K562 (cell line): Measurements from ENCODE around the gene RAB3D. TPM values are rescaled to one million over a fixed set of nuclear protein-coding genes. Genes with fewer than 3 reads are reported as not detected.

Experiments
- CXXC5 ChIP-seq: fragments of 250-450 bp; sonication (Bioruptor Pico); IDR thresholded peaks from 2 replicates; pipeline ENCODE4 v1.8.0; 2022; ENCODE audit warnings: inconsistent platforms, mild to moderate bottlenecking, moderate library complexity
- E2F5 ChIP-seq: sonication (generic); formaldehyde crosslinking; IDR thresholded peaks from 2 replicates; pipeline ENCODE4 v1.8.0; 2022; ENCODE audit warnings: mild to moderate bottlenecking, missing genetic modification reagents
- GTF3C2 ChIP-seq: IDR thresholded peaks from 3 replicates; pipeline ENCODE4 v1.6.1; 2011; ENCODE audit warnings: borderline replicate concordance, mild to moderate bottlenecking, moderate library complexity; ENCODE audit not compliant: insufficient read length; ENCODE audit errors: extremely low read depth
- HDAC2 ChIP-seq: fragments of 450-650 bp; IDR thresholded peaks from 2 replicates; pipeline ENCODE4 v1.6.1; 2016; ENCODE audit warnings: mild to moderate bottlenecking
- ILK ChIP-seq: fragments of 450-650 bp; IDR thresholded peaks from 2 replicates; pipeline ENCODE4 v1.6.1; 2016; ENCODE audit warnings: missing genetic modification characterization, low read depth, mild to moderate bottlenecking, missing compliant biosample characterization, moderate library complexity, borderline replicate concordance
- KDM5B ChIP-seq: fragments of 200-600 bp; sonication (generic); IDR thresholded peaks from 2 replicates; pipeline ENCODE4 v1.6.1; 2012; ENCODE audit warnings: low read depth, mild to moderate bottlenecking, moderate library complexity, low read length, control low read depth, inconsistent platforms; ENCODE audit not compliant: insufficient replicate concordance
- KLF10 ChIP-seq: fragments of 250-450 bp; sonication (Bioruptor Pico); IDR thresholded peaks from 2 replicates; pipeline ENCODE4 v1.6.1; 2021; ENCODE audit warnings: matching md5 sums
- KLF13 ChIP-seq: fragments of 450-650 bp; IDR thresholded peaks from 2 replicates; pipeline ENCODE4 v1.6.1; 2016; ENCODE audit warnings: missing genetic modification characterization, low read depth, mild to moderate bottlenecking, missing compliant biosample characterization, moderate library complexity, borderline replicate concordance
- MTA3 ChIP-seq: fragments of 450-650 bp; formaldehyde crosslinking; IDR thresholded peaks from 2 replicates; pipeline ENCODE4 v1.6.1; 2017; ENCODE audit warnings: mild to moderate bottlenecking, borderline replicate concordance
- NCOA4 ChIP-seq: fragments of 450-650 bp; IDR thresholded peaks from 2 replicates; pipeline ENCODE4 v1.6.1; 2018; ENCODE audit warnings: mild to moderate bottlenecking; ENCODE audit not compliant: partially characterized antibody
- STAT6 ChIP-seq: sonication (generic); formaldehyde crosslinking; IDR thresholded peaks from 2 replicates; pipeline ENCODE4 v1.8.1; 2023; ENCODE audit warnings: mild to moderate bottlenecking, missing genetic modification reagents
- TOE1 ChIP-seq, 2 experiments: fragments of 450-650 bp in 1 of 2; sonication (generic) in 1 of 2; formaldehyde crosslinking in 1 of 2; IDR thresholded peaks; 2 replicates each; pipeline versions ENCODE4 v1.7.1 to v1.8.0; 2016 to 2022; ENCODE audit warnings: borderline replicate concordance in 2 of 2, mild to moderate bottlenecking in 2 of 2, antibody characterized with exemption in 1 of 2, inconsistent platforms in 1 of 2, low read depth in 1 of 2, missing genetic modification reagents in 1 of 2, moderate library complexity in 1 of 2
- XRCC4 ChIP-seq: IDR thresholded peaks from one replicate; pipeline ENCODE4 v1.6.1; 2011; ENCODE audit not compliant: insufficient read depth, insufficient read length; ENCODE audit errors: extremely low read depth
- ZNF699 ChIP-seq: fragments of 250-450 bp; sonication (Bioruptor Pico); IDR thresholded peaks from 2 replicates; pipeline ENCODE4 v1.8.0; 2021; ENCODE audit warnings: mild to moderate bottlenecking, moderate library complexity; ENCODE audit not compliant: insufficient replicate concordance
- polyA plus RNA-seq, 8 experiments: library from polyadenylated mRNA; depleted of rRNA in 4 of 8; stranded (reverse) in 5 of 8; unstranded in 3 of 8; fragments of >200 nt; fragmentation: Nextera tagmentation in 2 of 8; fragmentation: Illumina TruSeq in 1 of 8; extraction: Ambion mirVana in 2 of 8; extraction: Trizol in 1 of 8; gene quantifications; 2 replicates each; pipeline versions ENCODE4 v1.2.1 to v1.2.3, GENCODE V29; 2011 to 2014; ENCODE audit warnings: inconsistent platforms in 1 of 8, missing spikeins in 1 of 8
- total RNA-seq, 7 experiments: library from RNA; depleted of rRNA in 6 of 7; stranded (reverse); fragments of >200 nt in 6 of 7; fragmentation: Illumina TruSeq in 2 of 7; extraction: Trizol in 2 of 7; gene quantifications; 2 replicates each; pipeline versions ENCODE4 v1.2.1 to v1.2.3, GENCODE V29; 2011 to 2021; ENCODE audit warnings: low replicate concordance in 1 of 7

The RAB3D gene
- total and polyA plus RNA-seq, 9 of the 15 experiments (the other 6 are each of a cell fraction or from before 2014, with no cell fraction given): 0.34 to 3.3 (median 1.3) TPM

- peak; percentile 67; the same call in 1 of the 2 replicates for TF ChIP-seq TOE1 (IDR thresholded peaks at IDR 0.05; ENCODE audit: borderline replicate concordance)
- no peak for TF ChIP-seq TOE1 (CRISPR knock-in tag; IDR thresholded peaks at IDR 0.05; ENCODE audit: borderline replicate concordance, low read depth)
- no peak for TF ChIP-seq ZNF699
- 0 out of 2 replicates have a peak, but pooled peaks have one; percentile 34 for TF ChIP-seq E2F5 (CRISPR knock-in tag)
- no peak for TF ChIP-seq KLF13 (tag)
- peak; percentile 78 for TF ChIP-seq KDM5B
- TF ChIP-seq GTF3C2: no peak
- no peak for TF ChIP-seq XRCC4
- TF ChIP-seq STAT6 (CRISPR knock-in tag): no peak
- TF ChIP-seq KLF10 (CRISPR knock-in tag): no peak
- TF ChIP-seq HDAC2: peak; percentile 49; the same call in 1 of the 2 replicates
- no peak for TF ChIP-seq ILK (tag)
- TF ChIP-seq CXXC5 (CRISPR knock-in tag): peak; percentile 52; the same call in 1 of the 2 replicates
- peak; percentile 22 for TF ChIP-seq NCOA4
- TF ChIP-seq MTA3: no peak
Measured at GRCh38 chr19:11355160-11356073, 16.0 kb upstream of the RAB3D start, which contains the start of gene PLPPR2 (continued).
